Activated naive CD4-positive, alpha-beta T cell treated with anti-CD3 and anti-CD28 coated beads, Interleukin-2, amount 50 U/mL, for 16 hours (primary cell): ENCODE data around the gene DGUOK.

Experiments used
- DNase-seq: peaks from one replicate; pipeline ENCODE4 v3.0.0-alpha.2; 2020

Gene DGUOK

DNA sequence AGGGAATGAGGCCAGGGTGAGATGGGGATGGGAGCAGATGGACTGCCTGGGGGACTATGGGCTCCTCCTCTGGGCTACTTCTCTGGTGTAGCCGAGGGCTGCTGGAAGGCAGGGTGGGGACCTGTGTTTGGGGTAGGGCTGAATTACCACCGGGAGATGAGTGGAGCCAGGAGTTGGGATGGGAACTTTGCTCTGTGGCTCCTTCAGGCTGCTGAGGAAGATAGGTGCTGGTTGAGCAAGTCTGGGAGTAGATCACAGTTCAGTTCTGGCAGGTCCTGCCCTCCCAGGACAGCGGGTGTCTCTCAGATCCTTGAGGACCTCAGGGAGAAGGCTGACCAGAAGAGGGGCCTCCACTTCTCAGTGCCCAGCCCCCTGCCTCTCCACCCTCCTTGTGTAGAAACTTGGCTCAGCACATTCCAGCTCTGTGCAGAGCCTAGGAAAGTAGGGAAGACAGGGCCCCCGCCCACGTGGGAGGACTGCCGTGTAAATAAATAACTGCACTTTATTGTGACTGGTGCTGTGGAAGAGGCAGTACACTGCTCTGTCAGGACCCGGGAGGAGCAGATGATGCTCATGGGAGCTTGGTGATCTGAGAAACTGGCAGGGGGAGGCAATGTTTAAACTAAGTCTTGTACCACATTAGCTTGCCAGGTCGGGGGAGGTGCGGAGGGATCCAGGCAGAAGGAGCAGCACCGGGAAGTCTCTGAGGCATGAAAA is 73.4 kb downstream of the DGUOK start:
- DNase-seq: no peak

DNA sequence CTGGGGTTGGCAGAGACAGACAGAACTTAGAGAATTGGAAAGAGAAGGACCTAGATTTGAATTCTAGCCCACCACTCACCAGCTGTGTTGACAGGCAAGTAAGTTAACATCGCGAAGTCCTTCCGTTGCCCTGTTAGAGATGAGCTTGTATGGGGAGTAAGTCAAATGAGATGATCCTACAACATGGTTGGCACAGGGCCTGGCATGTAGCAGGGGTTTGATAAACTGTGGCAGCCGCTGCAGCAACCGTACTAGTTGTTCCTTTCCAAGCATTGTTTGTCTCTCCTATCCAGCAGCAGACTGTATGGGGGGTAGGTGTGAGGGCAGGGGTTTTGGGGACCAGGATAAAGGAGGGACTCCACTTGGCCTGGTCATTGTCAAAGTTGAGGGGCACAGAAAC is 74.0 kb downstream of the DGUOK start:
- DNase-seq: no peak

DNA sequence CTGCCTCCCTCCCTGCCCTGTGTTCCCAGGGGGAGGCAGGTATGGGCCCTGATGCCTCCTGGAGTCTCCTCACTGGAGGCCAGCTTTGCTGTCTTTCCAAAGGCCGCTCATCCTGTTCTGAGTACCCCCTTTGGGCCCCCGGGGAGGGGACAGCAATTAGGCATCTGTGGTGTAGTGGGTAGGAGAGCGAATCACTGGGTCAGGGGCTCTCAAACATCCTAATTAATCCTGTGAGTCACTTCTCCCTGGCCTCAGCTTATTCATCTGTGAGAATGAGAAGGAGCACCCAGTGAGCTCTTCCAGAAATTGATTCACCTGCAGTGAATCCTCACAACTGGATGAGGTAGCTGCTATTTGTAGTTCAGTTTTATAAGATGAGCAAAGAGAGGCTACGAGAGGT is 74.4 kb downstream of the DGUOK start:
- DNase-seq: no peak

DNA sequence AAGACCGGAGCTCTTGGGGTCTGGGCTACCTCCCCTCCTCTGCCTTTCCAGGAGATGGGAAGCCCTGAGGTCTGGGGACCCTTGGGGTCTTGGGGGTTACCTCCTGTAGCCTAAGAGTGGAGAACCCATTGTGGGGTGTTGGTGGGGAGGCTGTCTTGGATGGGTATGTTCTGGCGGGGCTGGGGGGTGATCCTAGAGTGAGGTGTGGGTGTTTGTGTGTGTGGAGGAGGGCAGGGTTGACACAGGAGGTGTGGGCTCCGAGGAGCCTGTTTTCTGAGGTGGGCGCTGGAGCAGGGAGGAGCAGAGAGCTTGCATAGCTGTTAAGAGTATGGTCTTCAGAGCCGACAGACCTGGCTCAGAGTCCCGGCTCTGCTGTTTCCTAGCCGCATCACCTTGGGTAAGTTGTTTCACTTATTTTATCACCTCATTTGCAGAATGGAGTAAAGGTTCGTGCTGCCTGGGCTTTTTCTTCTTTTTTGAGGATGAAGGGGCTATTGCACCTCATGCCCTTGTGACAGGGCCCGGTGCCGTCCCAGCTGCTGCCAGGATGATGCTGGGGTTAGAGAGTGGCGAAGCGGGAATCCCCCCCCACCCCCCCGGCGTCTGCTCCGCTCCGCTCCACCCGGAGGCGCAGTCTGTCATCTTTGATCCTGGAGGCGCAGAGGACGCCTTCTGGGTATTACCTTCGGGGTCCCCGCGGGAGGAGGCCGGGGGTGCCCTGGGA is 75.3 kb downstream of the DGUOK start:
- DNase-seq: no peak

DNA sequence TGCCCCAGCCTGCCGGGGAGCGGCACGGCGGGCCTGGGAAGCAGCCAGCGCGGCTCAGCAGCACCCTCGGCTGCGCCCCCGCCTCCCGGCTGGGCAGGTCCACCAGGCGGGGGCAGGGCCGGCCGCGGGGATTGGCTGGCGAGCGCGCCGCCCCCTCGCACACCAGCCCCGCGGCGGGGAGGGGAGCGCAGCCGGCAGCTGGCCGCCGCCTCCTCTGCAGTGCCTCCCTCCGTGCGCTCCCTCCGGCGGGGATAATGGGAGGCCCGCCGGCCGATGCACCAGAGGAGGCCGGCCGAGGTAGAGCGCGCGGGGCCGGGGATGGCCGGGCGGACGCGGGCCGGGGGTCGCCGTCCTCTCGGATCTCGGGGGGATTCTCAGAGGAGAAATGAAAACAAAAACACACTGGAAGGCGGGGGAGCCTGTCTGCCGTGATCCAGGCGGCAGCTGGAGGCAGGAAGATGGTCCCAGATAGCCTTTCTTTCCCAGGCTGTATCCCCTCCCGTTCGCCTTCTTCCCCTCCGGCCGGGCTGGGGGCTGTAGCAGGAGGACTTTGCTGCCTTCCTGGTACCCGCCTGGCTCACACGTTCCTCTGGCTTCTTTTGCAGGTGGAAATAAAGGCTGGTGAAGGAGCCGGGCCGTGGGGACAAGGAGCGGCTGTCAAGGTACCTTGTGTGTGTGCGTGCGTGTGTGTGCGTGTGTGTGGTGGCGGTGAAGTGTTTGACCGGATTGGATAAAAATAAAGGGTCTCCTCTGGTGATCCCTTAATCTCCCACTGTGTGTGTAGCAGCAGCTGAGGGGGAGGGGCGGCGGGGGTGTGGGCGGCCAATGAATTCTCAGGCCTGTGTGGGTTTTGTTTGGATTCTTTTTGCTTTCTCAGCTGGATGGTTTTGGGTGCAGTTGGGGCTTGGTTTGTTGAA is 76.1 kb downstream of the DGUOK start:
- peak; percentile 77 for DNase-seq

DNA sequence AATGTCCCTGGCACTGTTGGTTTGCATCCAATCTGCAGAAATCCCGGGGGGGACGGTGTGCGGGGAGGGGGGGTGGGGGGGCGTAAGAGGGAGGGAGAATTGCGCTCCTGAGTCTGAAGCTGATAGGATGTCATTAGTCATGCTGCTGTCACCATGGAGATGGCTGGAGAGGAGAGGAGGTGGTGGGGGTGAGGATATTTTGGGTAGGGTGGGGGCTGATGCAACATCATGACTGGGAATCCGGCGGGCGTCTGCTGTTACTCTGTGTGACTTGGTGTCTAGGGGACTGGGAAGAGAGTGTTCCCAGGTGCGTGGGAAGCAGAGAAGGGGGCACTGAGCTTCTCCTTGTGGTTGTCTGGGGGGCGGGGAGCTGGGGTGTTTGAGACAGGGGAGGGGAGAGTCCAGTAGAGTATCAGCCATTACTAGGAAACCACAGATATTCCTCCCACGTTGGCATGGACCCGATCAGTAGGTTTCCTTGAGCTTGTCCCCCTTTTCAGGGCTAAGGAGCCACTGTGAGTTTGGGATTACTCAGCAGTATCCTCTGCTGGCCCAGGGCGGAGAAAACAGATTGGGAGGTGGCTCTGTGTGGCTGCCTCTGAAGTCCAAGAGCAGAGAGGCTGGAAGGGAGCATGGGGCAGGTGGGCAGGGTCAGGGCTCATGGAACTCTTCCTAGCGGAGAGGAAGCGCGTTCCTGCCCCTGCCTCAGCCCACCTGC is 77.0 kb downstream of the DGUOK start:
- no peak for DNase-seq

GRCh38 chr2:74004212-74005182 is 77.8 kb downstream of the DGUOK start:
- DNase-seq: no peak

DNA sequence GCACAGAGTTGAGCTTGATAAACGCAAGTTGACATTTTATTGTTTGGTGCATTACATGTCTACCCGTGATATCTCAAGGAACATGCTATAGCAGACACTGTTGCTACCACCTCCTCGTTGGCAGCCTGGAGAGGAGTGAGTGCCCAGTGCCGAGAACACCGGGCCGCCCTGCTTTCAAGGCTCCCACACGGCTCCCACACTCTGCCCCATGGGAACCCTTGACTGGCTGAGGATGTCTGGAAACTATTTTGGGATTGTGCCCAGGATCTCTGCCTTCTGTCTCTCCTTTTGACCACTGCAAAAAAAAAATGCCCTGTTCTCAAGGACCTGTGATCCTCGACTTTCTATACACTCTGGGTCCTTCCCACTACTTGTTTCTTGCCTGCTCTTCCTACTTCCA is 79.1 kb downstream of the DGUOK start:
- DNase-seq: no peak

GRCh38 chr2:74006459-74006858 is 79.8 kb downstream of the DGUOK start:
- DNase-seq: no peak

- no peak for DNase-seq
Measured at GRCh38 chr2:74007121-74007520, 80.4 kb downstream of the DGUOK start.

DNA sequence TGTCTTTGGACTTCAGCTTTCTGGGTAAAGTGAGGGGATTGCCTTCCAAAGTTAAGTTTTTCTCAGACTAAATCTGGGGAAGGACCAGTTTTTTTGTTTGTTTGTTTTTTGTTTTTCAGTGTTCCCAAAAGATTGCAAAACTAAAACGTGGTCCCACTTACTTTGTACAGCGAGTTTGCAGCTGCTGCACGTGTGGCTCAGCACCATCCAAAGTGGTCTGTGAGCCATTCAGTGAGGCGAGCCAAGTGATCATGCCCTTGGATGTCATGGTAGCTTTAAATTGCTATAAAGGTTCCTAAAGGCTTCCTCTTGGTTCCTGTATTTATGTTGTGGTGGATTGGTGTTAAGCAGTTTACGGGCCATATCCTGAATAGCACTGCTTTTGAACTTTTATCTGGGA is 81.0 kb downstream of the DGUOK start:
- no peak for DNase-seq
